Endometrium (tissue), 2 donors: Measurements from ENCODE around the gene PPP4R4.

Source experiments
- FAIRE-seq: peaks from 2 replicates; lab custom pipeline; 2012; peaks lifted over from hg19 to GRCh38; lab: Jason Lieb, UNC
- donor health status: control.
- donor health status: control.

Gene PPP4R4

DNA sequence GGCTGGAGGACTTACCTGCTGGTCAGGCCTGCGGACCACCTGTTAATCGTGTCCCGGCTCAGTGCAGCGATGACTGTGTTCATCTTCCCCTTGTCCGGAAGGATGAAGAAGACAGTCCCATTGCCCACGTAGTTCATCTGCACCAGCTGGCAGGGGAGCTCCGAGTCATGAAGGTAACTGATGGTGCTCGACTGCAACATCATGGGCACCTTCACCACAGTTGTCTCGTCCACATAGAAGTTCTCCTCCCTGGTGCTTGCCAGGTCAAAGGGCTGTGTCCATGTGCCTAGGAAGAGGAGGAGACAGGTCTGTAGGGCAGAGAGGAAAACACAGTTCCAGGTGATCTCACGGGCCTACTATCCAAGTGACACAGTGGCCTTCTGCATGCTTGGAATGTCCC lies 135.6 kb downstream of the PPP4R4 start:
- FAIRE-seq: no peak

DNA sequence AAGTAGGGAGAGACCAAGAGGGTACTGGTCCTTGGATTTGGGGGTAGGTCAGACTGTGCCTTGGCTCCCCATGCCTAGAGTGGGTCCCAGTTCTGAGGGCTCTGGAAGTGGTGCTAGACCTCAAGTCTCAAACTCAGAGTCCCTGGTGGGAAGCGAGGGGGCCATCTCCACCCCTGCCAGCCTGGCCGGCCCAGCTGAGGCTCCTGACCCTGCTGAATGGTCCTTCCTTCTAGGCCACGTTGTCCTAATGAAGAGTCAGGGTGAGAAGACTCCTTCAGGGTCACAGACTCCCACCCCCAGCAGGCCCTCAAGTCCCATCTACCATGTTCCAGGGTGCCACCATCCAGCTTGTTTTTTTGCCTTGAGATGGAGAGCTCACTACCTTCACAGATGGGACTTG lies 136.1 kb downstream of the PPP4R4 start:
- FAIRE-seq: no peak

DNA sequence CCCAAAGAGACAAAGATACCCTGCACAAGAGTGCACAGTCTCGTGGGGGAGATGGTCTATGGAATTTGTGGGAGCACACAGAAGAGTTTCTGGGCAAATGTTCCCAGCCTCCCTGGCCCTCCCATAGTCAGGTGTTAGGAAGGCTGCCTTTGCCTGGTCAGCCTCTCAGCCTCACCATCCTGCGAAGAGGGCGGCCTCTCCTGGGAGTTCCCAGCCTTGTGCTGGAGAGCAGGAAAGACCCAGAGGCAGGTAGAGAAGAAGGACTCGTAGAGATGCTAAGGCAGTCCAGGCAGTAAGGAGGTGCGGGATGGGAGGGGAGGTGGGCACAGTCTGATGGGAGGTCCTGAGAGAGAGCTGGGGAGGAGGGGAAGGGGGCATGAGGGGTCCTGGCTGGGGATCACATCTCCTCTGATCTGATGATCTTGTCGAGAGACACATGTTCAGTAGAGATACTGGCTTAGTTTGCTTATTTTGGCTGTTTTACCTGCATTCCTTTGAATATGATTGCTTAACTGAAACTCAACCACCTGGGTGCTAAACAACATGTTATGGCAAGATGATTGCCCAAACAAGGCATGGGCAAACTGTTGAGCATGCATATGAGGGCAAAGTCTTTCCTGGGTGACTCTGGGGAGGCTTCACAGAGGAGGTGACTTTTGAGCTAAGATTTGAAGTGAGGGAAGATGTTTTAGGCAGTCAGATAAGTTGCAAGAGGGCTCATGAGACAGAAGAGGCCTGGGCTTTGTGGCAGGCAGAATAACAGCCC lies 138.5 kb downstream of the PPP4R4 start:
- FAIRE-seq: no peak

DNA sequence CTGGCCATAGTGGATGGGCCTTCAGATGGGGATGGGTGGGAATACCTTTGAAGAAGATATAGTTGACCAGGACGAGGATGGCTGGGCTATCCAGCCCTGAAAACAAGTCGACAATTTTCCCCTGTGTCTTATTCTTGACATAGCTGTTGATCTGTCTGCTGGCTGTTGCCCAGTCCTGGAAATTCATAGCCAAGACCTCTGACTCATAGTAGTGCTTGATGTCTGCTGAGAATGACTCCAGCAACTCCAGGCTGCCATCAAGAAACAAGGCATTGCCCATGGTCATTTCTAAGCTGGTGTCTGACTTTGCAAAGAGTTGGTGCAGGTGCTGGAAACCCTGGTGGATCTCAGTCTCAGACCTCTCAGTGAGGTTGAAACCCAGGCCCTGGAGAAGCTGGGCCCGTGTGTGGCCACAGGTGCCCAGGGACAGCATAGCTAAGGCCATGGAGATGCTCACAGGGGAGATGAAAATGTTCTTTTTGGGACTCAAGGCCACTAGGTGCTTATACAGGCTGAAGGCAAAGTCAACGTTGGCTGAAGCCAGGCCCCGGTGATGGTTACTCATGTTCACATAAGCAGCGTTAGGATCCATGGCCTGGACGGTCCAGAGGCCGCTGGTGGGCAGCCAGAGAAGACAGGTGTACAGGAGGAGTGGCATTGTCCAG lies 140.0 kb downstream of the PPP4R4 start:
- FAIRE-seq: no peak

DNA sequence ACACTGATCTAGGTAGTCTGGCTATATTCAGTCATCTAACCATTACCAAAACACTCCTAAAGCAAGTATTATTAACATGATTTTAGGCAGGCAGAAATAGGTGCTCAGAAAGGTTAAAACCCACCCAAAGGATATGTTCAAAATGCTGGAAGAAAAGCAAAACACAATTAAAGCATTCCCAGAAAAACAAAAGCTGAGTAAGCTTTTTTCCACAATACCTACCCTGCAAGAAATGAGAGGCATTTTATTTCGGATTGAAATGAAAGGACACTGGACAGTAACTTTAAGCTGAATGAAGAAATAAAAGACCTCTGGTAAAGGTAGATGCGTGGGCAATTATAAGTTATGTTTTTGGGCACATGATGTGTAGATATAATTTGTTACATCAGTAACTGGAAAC lies 140.8 kb downstream of the PPP4R4 start:
- no peak for FAIRE-seq

DNA sequence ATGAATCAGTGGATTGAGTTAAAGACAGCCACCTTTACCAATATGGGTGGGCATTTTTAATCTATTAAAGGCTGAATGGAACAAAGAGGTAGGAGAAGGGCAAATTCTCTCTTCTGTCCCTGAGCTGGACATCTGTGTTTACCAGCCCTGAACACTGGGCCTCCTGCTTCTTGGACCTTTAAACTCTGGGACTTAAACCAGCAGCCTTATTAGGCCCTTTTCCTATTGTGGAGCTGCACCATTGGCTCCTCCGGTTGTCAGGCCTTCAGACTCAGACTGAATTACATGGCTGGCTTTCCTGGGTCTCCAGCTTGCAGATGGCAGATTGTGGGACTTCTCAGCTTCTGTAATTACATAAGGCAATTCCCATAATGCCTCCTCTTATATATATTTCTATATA lies 142.6 kb downstream of the PPP4R4 start:
- no peak for FAIRE-seq

DNA sequence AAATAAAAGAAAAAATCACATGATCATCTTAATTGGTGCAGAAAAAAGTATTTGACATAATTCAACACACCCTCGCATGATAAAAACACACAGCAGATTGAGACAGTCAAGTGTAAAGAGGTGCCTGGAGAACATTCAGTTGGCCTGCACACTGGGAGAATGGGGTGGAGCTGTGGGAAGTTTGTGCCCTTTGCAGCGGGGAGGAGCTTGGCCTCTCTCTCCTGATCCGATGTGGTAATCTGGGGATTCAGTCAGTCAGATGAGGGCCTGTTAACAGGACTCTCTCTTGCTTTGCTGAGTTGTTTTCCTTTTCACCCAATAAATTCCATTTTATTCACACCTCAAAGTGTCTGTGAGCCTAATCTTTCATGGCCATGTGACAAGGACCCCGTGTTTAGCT lies 143.1 kb downstream of the PPP4R4 start:
- no peak for FAIRE-seq

DNA sequence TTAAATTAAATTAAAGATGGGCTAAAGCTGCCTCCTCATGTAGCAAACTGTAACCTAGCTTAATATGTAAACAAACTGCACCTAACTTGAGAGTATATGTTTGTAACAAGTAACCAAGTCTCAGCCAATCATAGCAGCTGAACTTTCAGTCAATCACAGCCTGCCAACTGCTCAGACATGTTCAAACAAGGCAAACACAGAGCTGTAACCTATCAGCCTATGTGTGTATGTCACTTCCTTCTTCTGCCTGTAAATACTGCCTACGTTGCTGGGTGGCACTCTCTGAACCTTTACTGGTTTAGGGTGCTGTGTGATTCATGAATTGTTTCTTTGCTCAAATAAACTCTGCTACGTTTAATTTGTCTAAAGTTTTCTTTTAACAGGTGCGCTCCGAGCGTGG lies 146.1 kb downstream of the PPP4R4 start:
- no peak for FAIRE-seq

DNA sequence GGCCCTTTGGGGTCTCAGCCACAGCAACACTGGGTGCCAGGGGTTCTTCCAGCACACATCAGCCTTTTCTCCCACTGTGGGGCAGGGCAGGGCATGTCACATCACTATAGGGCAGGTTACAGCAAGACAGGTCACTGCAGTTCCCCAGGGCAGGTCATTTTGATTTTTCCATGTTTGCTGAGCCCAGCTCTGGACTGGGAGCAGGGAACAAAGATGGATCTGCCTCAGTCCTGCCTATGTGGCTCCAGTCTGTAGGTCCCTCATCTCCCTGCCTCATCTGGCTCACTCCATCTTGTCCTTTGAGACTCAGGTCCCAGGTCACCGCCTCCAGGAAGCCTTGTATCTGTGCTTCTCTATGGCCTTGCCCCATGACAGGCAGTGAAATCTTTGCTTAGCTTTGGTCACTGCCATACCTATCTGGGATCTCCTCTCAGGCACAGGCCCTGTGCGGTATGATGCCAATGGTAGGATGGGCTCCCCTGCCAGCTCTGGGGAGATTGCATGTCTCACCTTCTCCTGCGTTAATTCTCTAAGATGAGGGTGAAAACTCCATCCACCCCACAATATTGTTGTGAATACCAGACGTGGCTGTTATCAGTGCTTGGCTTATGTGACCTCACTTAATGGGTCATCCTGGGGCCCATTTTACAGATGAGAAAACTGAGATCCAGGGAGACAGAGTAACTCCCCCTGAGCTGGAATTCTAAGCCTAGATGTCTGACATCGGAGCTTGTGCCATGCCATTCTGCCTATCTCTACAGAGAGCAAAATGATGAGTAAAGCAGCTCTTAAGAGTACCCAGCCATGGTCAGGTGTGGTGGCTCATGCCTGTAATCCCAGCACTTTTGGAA lies 147.5 kb downstream of the PPP4R4 start:
- no peak for FAIRE-seq

DNA sequence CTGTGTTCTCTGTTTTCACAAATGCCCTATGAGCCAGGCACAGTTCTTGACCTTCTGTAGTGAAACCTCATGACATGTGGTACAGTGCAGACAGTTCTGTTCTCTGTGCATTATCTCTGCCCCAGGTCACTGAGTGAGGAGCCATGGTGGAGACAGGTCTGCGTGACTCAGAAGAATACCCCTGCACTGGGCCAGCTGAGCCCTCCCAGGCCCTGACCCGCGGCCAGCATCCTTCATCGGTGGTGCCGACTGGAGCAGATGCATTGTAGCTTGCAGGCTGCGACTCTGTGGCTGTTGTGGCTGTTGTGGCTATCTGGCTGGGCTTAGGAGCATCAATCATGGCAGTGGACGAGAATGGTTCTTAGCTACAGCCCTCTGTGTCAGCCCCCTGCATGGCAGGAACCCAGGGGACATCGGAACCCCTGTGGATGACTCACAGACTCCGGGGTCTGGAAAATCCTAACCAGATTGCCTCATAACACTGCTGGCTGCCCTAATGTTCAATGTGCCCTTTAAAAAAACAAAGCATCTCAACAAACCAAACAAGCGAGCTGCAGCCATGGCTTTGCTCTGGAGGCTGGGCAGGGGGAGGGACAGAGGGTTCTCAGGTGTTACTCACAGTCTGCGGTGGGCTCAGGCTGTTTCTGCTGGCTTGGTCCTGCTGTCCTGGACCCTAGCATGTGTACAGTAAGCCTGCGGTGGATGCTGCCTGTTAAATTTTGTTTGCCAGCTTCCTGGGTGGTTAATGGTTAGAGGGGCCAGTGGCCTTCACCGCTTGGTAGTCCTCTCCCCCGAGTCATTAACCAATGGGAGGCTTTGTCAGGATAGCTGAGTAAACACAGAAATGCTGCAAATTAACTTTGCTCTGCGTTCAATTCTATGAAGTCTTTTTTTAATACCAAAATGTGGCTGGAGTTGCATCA lies 148.8 kb downstream of the PPP4R4 start, which contains the start of gene SERPINA6:
Gene SERPINA6, minus strand, starts transcription at position 689 of the 923 bp plus-strand sequence. CDS start 8,688 bp downstream, outside the sequence.
- no peak for FAIRE-seq

DNA sequence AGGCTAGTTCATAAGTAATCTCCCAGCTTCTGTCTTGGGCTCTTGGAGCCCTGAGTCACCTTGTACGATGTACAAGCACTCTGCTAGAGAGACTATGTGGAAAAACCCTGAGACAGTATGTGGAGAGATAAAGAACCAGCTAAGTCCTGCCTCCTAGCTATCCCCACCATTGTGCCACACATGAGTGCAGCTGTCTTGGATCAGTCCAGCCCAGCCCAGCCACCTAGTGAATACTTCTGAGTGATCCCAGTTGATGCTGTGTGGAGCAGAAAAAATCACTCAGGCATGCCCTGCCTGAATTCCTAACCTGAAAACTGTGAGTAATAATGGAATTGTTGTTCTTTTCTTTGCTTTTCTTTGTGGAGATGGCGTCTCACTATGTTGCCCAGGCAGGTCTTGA lies 154.1 kb downstream of the PPP4R4 start:
- no peak for FAIRE-seq
